Measurements from ENCODE around the gene MTMR10.

Gene MTMR10

GRCh38 chr15:30922480-30923311 lies 68.7 kb downstream of the MTMR10 start:
- TF ChIP-seq CTCF (conservative IDR thresholded peaks at IDR 0.05; ENCODE audit: low read length), result no peak
- DNase-seq (ENCODE audit: low read depth), result peak; percentile 53
- H3K4me3 ChIP-seq (ENCODE audit: low read length), result no peak overlapping the region

DNA sequence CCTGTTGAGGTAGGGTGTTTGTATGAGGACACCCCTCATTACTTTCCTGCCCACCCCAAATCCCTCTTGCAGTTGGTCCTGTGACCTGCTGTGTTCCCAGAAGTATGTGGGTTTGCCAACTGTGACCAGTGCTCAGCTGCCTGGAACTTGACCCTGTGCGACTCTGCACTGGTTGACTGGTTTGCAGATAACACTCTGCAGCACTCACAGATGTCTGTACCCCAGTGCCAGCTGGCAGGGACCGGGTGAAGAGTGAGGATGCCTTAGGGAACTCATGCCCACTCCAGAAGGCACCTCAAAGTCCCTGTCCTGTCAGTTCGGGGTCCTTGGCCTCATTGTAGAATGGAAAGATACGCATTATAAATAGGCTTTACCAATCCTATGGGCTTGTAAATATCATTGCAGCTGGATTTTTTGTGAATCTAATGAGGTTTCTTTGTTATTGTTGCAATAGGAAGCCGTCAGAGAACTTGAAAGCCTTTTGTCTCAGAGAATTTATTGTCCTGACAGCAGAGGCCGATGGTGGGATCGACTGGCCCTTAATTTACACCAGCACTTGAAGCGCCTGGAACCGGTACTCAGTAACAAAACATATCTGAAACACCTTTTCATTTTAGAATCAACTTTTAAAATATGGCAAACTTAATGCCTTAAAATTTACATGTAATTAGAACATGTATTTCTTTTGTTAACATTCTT lies 69.5 kb downstream of the MTMR10 start:
- no peak for TF ChIP-seq CTCF (conservative IDR thresholded peaks at IDR 0.05; ENCODE audit: low read length)
- no peak for DNase-seq (ENCODE audit: low read depth)
- no peak overlapping the region for H3K4me3 ChIP-seq (ENCODE audit: low read length)

DNA sequence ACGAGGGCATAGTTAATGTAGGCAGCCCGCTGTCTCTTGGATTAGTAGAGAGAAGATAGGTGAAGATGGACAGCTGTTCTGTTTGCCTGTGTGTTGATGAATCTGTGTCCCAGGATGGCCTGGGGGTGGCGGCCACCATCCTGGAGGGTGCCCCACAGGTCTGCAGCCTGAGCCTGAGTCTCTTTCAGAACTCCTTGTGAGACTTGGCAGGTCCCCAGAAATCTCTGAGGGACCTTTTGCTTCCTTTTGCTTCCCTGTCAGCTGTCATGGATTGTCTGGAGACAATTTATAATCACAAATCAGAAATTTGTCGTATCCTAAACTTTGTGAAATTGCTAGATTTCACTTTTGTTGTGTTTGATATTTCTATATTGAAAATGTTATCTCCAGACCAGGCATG lies 70.3 kb downstream of the MTMR10 start:
- no peak overlapping the region for H3K4me3 ChIP-seq (ENCODE audit: low read length)

GRCh38 chr15:30919877-30920550 lies 71.4 kb downstream of the MTMR10 start:
- H3K4me3 ChIP-seq (ENCODE audit: low read length), result no peak overlapping the region
- DNase-seq (ENCODE audit: low read depth), result no peak

More for the DNA sequence above, 70.3 kb downstream of the MTMR10 start:
- no peak for DNase-seq (ENCODE audit: low read depth)
- TF ChIP-seq CTCF (conservative IDR thresholded peaks at IDR 0.05; ENCODE audit: low read length), result no peak

GRCh38 chr15:30918366-30918765 lies 73.1 kb downstream of the MTMR10 start:
- no peak overlapping the region for H3K4me3 ChIP-seq (ENCODE audit: low read length)
- no peak for DNase-seq (ENCODE audit: low read depth)
- no peak for TF ChIP-seq CTCF (conservative IDR thresholded peaks at IDR 0.05; ENCODE audit: low read length)

More at GRCh38 chr15:30919877-30920550, 71.4 kb downstream of the MTMR10 start:
- no peak for TF ChIP-seq CTCF (conservative IDR thresholded peaks at IDR 0.05; ENCODE audit: low read length)

DNA sequence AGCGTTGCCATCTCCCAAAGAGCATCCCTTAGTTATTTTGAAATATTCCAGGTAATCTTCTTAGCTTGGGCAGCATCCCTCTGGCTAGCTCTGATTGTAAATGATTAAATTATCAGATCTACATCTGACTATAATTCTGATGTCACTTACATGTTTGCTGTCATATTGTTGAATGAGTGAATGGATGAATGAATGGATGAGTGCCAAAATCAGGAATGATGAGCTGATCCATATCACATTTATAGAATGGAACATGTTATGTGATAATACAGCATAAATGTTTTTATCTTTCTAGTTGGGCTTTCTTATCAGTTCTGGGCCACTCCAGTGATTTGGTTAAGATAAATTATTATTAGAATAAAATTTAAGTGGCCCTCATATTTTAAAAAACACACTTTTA lies 73.8 kb downstream of the MTMR10 start:
- no peak for TF ChIP-seq CTCF (conservative IDR thresholded peaks at IDR 0.05; ENCODE audit: low read length)
- DNase-seq (ENCODE audit: low read depth), result no peak
- no peak overlapping the region for H3K4me3 ChIP-seq (ENCODE audit: low read length)

All from AG10803 (cell line).